ENCODE measurements around the gene GCC2.
A peak's percentile ranks its signal among the peaks of the same experiment; 100 is the strongest.
"Not testable (repeated sequence)": the region's sequence is repeated elsewhere in the genome, so short reads cannot be mapped to it uniquely, and the experiment has no call there.

Gene GCC2

DNA sequence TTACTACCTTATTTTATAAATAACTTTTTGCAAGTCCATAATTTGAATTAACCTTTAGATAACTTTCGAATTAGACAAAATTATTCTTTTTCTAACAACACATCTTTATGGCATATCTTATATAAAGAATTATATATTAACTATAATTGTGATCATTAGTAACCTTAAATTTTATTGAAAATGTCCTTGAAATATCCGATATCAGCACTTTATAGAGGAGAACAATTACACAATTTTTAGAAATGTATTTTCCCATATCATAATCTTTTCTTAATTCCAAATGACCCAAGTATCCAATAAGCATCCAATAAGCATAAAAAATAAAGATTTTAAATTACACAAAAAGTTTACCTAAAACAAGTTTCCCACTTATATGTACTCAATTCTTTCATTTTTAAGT is 7.3 kb upstream of the GCC2 start:
- no peak for DNase-seq (ENCODE audit: low spot score)

DNA sequence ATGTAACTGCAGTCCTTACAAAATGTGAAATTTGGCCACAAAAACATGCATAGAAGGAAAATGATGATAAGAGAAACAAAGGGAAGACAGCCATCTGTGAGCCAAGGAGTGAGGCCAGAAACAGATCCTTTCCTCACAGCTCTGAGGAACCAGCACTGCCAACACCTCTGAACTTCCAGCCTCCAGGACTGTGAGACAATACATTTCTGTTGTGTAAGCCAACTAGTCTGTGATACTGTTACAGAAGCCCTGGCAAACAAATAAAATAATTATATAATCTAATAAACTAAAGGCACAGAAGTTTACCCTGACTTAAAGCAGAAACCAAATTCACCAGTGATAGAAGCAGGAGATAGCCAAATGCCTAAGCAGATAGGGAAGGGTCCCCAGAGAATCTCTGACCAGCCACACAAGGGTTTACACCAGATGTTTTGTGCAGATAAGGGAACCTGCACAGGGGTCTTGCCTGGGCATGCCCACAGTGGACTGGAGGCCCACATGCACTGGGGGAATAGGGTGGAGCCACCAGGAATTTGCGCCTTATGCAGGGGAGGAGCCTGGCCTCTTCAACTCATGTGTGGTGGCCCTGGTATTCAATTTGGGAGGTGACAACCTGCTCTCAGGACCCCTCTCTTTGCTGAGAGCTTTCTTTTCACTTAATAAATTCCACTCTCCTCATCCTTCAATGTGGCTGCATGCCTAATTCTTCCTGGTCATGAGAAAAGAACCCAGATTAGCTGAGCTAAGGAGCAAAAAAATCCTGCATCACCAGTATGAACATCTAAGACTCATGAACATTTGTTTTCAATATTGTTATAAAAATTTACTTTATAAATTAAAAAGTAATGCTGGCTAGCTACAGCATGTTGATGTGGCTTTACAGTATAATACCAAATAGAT is 3.8 kb upstream of the GCC2 start:
- DNase-seq (ENCODE audit: low spot score), result no peak

DNA sequence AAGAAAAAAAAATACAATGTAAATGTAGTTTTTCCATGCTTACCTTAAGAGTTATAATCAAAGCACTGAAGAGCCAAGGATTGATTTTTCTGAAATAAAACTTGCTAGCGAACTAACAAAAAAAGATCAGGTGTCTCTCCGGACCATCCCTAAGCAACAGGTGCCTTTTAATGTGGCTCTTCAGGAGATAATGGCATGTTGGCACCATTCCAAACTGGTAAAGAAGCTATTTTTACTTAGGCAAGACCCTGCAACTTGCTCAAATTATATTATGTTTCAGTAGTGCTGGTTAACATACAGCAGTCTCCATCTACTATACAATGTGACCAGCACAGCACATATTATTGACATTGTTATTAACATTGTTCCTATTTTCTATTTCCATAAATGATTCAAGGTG is 2.3 kb upstream of the GCC2 start:
- no peak for DNase-seq (ENCODE audit: low spot score)

DNA sequence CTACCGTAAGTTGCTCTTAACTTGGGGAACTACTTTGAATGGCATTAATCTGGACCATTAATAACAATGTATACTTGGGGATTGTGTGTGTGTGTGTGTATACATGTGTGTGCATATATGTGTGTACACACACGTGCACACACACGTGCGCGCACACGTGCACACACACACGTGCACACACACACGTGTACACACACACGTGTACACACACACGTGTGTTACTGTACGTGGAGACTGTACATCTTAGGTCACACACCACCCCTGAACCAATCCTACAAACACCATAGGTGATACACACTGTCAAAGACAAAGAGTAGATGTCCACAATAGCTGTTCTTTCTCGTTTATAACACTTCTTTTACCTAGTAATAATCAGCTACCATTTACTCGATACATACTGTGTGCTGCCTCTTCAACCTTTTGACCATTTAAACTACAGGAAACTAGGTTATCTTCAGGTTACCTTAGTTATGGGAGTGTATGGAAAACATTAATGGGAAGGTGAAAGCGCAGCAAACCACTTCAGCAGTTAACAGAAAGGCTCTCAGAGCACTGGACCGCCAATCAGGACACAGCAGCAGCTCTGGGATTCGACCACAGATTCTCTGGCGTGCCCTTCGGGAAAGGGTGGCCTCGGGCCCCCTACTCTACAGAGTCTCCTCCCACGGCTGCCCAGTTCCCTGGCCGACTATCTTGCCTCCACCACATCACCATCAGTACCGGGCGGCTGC is 894 bp upstream of the GCC2 start:
- DNase-seq (ENCODE audit: low spot score), result no peak

DNA sequence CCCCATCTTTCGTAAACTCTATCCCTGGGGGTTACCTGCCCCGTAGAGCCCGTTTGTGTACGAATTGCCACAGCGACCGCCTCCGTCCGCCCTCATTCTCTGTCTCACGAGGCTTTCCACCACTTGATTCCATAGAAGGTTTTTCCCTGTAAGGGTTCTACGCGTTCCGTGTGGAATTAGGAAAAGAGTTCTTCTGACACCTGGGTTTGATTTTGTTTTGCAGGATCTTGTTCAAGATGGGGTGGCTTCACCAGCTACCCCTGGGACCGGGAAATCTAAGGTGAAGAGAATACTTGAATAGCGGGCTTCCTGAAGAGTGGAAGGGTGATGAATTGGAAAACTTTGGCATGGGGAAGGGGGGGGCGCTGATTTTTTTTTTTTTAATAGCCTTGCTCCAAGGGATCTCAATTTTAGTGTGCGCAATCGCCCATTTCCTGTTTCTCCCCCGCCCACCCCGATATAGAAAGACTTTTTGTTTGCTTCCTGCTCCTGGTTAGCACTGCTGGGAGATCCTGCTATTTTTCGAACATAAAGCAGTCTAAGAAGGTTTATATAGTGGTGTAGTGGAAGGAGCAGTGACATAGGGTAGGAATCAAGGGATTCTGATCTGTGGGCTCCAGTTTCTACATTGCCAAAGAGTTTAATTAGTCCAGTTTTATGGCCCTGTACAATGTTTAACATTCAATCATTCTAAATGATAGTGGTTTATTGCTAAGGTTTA is 564 bp downstream of the GCC2 start:
- DNase-seq (ENCODE audit: low spot score), result peak; percentile 26

DNA sequence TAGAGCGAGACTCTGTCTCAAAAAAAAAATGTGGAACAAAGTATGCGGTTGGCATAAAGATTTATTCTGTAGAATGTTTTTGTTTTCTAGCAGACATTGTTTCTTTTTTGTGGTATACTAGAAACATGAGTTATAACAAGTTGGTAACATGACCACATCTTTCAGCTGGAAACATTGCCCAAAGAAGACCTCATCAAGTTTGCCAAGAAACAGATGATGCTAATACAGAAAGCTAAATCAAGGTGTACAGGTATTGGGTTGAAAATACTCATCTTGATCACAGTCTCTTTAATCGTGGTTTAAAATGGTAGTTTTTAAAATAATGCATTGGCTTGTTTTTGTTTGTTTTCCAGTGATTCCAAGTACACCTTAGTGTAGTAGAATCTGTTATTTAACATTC is 1.9 kb downstream of the GCC2 start:
- no peak for DNase-seq (ENCODE audit: low spot score)

DNA sequence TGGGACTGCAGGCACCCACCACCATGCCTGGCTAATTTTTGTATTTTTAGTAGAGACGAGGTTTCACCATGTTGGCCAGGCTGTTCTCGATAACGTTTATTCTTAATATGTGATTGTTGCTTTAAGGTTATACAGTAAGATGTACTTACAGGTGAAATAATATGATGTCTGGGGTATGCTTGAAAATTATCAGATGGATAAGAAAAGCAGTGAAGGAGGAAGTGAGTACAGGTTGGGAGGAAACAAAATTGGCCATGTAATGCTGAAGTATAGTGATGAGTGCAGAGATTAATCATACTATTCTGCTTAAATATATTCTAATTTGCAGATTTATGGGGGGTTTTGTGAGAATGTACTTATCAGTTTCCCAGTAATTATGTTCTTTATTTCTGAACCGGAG is 3.0 kb downstream of the GCC2 start:
- DNase-seq (ENCODE audit: low spot score), result no peak

DNA sequence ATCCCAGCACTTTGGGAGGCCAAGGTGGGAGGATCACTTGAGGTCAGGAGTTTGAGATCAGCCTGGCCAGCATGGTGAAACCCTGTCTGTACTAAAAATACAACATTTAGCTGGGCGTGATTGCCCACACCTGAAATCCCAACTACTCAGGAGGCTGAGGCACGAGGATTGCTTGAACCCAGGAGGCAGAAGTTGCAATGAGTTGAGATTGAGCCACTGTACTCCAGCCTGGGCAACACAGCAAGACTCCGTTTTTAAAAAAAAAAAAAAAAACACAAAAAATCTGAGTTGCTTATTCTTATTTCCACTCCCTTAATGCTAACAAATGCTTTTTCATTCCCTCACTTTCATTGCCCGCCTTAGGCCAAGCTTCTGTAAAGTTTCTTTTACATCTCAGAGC is 4.5 kb downstream of the GCC2 start:
- DNase-seq (ENCODE audit: low spot score), result not testable (repeated sequence)

DNA sequence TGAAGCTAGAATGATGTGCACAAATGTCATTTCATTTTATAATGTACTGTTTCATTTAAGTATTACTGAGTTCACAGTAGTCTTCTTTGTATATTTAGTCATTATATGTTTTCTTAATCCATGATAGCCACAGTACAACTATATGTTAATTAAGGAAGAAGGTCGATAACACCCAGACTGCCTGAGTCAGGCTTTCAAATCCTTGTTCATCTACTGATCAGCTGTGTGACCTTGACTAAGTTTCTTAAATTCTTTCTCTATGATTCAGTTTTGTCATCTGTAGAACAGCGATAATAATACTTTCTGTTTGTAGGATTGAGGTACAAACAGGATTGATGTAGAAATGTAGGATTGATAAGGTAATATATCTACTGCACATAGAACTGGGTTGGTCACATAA is 5.4 kb downstream of the GCC2 start:
- no peak for DNase-seq (ENCODE audit: low spot score)

DNA sequence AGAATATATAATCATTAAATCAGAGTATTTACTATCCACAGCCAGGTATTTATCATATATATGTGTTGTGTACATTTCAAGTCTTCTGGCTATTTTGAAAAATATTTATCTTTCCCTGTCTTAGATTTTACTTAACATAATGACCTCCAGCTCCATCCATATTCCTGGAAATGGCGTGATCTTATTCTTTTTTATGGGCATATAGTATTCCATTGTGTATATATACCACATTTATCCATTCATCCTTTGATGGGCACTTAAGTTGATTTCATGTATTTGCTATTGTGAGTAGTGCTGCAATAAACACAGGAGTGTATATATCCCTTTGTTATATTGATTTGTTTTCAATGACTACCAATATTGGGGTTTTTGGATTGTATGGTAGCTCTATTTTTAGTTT is 6.6 kb downstream of the GCC2 start:
- no peak for DNase-seq (ENCODE audit: low spot score)

DNA sequence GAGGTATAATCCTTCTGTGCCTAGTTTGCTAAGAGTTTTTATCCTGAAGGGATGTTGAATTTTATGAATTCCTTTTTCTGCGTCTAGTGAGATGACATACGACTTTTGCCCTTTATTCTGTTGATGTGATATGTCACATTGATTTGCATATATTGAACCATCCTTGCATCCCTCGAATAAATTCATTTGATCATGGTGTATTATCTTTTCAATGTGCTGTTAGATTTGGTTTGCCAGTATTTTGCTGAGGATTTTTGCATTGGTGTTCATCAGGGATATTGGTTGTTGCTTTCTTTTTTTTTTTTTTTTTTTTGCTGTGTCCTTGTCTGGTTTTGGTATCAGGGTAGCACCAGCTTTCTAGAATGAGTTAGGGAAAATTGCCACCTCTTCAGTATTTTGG is 9.1 kb downstream of the GCC2 start:
- no peak for DNase-seq (ENCODE audit: low spot score)

DNA sequence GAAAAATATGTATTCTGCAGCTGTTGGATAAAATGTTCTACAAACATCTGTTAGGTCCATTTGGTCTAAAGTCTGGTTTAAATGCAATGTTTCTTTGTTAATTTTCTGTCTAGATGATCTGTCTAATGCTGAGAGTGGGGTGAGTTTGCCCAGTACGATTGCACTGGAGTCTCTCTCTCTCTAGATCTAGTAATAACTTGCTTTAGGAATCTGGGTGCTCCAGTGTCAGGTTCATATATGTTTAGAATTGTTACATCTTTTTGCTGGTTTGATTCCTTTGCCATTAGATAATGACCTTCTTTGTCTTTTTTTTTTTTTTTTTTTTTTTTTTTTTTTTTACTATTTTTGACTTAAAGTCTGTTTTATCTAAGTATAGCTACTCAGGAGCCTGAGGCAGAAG is 10.4 kb downstream of the GCC2 start:
- no peak for DNase-seq (ENCODE audit: low spot score)

DNA sequence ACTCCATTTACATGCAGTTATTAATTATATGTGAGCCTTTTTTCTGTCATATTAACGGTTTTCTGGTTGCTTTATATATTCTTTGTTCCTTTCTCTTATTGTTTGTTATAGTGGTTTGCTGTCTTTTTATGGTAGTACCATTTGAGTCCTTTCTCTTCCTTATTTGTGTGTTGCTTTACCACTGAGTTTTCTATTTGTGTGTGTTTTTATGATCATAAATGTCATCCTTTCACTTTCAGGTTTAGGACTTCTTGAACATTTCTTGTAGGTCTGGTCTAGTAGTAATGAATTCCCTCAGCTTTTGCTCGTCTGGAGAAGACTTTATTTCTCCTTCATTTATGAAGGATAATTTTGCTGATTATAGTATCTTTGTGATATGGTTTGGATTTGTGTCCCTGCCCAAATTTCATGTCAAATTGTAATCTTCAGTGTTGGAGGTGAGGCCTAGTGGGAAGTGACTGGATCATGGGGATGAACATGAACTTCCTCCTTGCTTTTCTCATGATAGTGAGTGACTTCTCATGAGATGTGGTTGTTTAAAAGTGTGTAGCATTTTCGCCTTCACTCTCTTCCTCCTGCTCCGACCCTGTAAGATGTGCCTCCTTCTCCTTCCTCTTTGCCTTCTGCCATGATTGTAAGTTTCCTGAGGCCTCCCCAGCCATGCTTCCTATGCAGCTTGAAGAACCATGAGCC is 11.5 kb downstream of the GCC2 start:
- no peak for DNase-seq (ENCODE audit: low spot score)

DNA sequence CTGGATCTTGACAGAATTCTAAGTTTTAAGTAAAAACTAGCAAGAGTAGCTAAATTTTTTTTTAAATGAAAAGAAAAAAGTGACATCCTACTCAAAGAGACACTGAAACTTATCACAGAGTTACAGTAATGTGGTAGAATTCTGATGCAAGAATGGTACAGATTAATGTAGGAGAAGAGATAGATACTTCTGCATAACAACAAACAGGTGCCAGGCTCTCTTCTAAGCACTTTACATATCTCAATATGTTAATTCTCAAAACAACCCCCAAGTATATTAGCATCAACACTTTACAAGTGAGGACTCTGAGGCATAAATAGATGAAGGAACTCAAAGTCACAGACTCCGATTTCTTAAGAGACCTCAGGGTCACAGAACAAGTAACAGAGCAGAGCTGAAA is 28.1 kb downstream of the GCC2 start:
- no peak for DNase-seq (ENCODE audit: low spot score)

DNA sequence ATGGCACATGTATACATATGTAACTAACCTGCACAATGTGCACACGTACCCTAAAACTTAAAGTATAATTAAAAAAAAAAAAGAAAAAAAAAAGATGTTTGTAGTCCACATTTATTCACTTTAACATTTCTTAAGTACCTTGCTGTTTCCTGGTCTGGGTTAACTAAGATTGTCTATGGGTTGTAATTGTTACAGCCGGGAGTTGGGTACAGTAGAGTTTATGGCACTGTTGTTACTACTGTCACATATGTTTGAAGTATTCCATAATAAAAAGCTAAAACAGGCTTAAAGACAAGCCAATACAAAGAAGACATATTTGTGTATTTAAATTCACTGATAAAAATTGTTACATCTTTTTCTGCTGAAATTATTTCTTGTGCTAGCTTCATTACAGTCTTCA is 36.2 kb downstream of the GCC2 start:
- no peak for DNase-seq (ENCODE audit: low spot score)

DNA sequence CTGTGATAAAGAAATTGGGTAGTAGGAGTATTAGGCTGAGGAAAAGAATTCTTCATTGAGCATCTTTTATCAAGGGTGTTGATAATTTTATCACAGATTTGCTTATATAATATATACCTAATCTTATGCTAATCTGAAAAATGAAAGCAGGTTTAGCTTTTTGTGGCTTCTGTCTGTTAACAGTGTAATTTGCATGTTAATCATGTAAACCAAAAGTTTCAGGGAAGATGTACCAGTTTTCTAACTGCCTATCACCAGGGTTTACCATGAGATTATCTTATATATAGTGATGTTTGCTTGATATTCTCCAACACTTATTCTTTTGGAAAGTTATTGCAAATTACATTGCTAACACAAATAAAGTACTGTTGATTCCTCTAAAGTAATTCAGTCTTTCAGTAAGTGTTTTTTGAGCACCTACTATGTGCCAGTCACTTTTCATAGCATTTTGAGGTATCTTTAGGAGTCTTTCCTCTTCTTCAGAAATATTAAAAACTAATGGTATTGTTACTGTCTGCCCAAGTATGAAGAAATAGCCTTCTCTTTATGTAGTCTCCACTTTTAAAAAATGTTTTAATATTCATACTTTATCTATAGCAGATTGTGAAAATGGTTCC is 41.6 kb downstream of the GCC2 start:
- no peak for DNase-seq (ENCODE audit: low spot score)

DNA sequence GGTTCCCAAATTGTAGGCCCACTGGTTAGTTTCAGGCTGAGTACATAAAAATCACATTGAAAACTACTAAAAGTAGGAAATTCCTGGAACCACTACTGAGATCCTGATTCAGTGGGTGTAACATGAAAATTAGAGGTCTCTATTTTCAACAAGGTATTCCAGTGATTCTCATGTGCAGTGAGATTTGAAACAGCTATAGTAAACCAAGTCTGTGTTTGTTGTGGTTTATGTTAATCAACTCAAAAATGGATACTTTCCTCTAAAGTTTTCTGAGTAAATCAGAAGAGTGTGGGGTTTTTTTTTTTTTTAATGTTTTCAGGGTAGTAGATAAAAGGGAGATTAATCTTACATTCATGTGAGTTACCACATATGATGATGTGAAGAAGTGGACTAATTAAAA is 42.8 kb downstream of the GCC2 start:
- no peak for DNase-seq (ENCODE audit: low spot score)

DNA sequence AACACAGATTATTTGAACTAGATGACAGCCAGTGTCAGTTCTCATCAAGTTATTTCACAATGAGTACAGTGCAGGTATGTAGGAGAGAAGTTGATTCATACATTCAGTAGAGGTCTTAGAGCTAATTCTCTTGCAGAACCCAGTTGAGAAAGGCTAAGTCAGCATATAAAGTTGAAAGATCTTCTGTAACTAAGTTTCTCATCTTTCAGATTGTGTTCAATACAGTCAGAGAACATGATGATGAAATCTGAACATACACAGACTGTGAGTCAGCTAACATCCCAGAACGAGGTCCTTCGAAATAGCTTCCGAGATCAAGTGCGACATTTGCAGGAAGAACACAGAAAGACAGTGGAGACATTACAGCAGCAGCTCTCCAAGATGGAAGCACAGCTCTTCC is 43.4 kb downstream of the GCC2 start:
- DNase-seq (ENCODE audit: low spot score), result no peak

DNA sequence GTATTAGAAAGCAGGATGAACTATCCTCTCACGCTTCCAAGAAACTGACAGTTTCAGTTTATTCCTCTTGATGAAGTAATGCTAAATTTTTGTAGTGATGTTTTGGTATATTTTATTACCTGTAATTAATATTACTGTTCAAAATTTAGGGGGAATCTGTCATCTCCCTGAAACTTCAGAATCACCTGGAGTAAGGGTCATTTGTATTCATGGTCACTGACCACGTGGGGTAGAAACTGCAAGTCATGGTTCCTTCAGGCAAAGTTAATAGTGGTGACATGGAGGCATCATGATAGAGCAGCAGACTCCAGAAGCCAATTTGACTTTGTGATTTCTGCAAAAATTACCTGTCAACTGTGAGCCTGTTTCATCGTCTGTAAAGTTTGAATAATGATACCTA is 47.2 kb downstream of the GCC2 start:
- DNase-seq (ENCODE audit: low spot score), result not testable (repeated sequence)

DNA sequence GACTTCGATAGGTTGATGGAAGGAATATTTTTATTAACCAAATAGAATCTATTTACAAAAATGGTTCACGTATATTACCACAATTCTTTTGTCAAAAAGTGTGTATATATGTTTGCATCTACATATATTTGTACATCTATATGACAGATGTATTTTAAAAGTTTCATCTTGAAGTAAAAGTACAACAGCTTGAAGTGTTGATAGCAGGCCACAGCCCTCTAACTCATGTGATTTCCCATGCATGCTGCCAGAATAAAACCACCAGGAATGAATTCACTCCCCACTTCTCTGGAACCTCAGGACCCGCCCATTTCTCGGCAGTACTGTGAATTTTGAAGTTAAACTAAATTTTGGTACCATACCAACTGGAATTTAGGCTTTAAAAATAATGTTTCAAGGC is 58.6 kb downstream of the GCC2 start:
- DNase-seq (ENCODE audit: low spot score), result not testable (repeated sequence)

DNA sequence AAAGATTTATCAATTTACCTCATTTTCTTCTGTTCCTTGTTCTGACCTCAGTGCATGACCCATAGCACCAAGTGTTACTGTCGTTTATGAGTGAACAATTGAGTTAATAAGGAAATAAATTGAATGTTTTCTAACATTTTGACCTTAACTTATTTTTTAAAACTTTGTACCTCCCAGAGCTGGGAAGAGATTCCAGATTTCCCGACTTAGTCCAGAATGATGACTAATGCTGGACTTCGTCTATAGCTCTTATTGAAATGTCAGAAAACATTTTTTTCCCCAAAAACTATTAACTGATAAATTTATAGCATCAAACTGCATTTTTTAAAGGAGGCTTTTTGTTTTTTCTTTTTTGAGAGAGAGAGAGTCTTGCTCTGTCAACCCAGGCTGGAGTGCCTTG is 63.4 kb downstream of the GCC2 start:
- DNase-seq (ENCODE audit: low spot score), result not testable (repeated sequence)

DNA sequence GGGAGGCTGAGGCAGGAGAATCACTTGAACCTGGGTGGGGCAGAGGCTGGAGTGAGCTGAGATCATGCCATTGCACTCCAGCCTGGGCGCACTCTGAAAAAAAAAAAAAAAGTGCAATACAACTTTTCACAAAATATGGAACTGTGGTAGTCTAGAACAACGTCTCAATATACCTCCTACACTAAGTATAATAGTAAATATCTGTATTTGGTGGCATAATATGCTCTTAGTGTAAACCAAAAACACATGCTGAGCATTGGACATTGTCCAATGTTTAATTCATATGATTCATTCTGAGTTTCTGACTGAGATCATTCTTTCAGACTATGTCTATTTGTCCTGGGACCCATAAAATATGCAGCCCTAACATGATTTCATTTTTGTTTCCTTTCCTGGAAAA is 65.5 kb downstream of the GCC2 start:
- not testable (repeated sequence) for DNase-seq (ENCODE audit: low spot score)
